ENCODE measurements around the gene ADGRB3. TPM values are rescaled to one million over a fixed set of nuclear protein-coding genes. Genes with fewer than 3 reads are reported as not detected.

Gene ADGRB3
- total and polyA plus RNA-seq, 4 donors, result 0.47 to 24.6 (median 1.9) TPM

- Histone ChIP-seq H3K36me3 (ENCODE audit: control insufficient read depth in 4 of 4, insufficient read depth in 4 of 4, low read length in 4 of 4) (peaks cover 0 to 5% (median 0%) of the 10 kb centered on the region in 4 donors), H3K4me3 (no peak overlapping the region), H3K27ac (ENCODE audit: low read depth in 1 of 2, low read length in 1 of 2) (no peak overlapping the region), H3K27me3 (ENCODE audit: control insufficient read depth in 3 of 3, insufficient read depth in 3 of 3, low read length in 2 of 3) (no peaks in the 10 kb centered on the region), H3K9me3 (ENCODE audit: control insufficient read depth in 4 of 4, insufficient read depth in 3 of 4, low read length in 3 of 4) (no peaks in the 10 kb centered on the region), H3K4me1 (ENCODE audit: control insufficient read depth in 5 of 5, insufficient read depth in 5 of 5, low read length in 5 of 5) (no peaks in the 10 kb centered on the region), H3K9ac (ENCODE audit: insufficient read depth in 1 of 2, low read length in 2 of 2) (no peak overlapping the region)
- 77 to 78% methylated on average over 1 of the region's 1 CpG for whole genome bisulfite sequencing, 2 donors
- DNase-seq (no peak), ATAC-seq (ENCODE audit: insufficient read depth, low FRiP score) (no peak)
- TF ChIP-seq, protein P1, sequence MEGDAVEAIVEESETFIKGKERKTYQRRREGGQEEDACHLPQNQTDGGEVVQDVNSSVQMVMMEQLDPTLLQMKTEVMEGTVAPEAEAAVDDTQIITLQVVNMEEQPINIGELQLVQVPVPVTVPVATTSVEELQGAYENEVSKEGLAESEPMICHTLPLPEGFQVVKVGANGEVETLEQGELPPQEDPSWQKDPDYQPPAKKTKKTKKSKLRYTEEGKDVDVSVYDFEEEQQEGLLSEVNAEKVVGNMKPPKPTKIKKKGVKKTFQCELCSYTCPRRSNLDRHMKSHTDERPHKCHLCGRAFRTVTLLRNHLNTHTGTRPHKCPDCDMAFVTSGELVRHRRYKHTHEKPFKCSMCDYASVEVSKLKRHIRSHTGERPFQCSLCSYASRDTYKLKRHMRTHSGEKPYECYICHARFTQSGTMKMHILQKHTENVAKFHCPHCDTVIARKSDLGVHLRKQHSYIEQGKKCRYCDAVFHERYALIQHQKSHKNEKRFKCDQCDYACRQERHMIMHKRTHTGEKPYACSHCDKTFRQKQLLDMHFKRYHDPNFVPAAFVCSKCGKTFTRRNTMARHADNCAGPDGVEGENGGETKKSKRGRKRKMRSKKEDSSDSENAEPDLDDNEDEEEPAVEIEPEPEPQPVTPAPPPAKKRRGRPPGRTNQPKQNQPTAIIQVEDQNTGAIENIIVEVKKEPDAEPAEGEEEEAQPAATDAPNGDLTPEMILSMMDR (IDR thresholded peaks at IDR 0.05; ENCODE audit: control extremely low read depth, extremely low read depth), result no peak
Observed at GRCh38 chr6:69022993-69023392, 387.9 kb downstream of the ADGRB3 start.

DNA sequence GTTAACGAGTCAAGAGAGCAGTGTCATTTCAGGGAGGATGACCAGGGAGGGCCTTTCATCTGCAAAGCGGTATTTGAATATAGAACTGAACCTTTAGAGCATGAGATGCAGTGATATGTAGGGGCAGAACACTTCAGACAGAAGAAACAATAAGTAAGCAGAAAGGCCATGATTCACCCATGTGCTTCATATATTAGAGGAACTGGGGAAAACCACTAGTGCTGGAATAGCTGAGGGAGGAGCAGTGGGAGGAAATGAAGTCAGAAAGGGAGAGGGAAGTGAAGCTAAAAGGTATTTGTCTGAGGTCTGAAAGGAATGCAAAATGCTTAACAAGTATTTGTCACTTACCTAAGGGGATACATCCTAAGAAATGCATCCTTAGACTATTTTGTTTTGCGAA, 391.2 kb downstream of the ADGRB3 start:
- DNase-seq (no peak), ATAC-seq (ENCODE audit: insufficient read depth, low FRiP score) (no peak)
- H3K4me1 ChIP-seq (ENCODE audit: control insufficient read depth in 5 of 5, insufficient read depth in 5 of 5, low read length in 5 of 5), result no peaks in the 10 kb centered on the region
- H3K27me3 ChIP-seq (ENCODE audit: control insufficient read depth in 3 of 3, insufficient read depth in 3 of 3, low read length in 2 of 3), result no peaks in the 10 kb centered on the region
- H3K9ac ChIP-seq (ENCODE audit: insufficient read depth in 1 of 2, low read length in 2 of 2), result no peak overlapping the region
- H3K27ac ChIP-seq (ENCODE audit: low read depth in 1 of 2, low read length in 1 of 2), result no peak overlapping the region
- no peaks in the 10 kb centered on the region for H3K9me3 ChIP-seq (ENCODE audit: control insufficient read depth in 4 of 4, insufficient read depth in 3 of 4, low read length in 3 of 4)
- peaks cover 0 to 3% (median 0%) of the 10 kb centered on the region in 4 donors for H3K36me3 ChIP-seq (ENCODE audit: control insufficient read depth in 4 of 4, insufficient read depth in 4 of 4, low read length in 4 of 4)
- H3K4me3 ChIP-seq, result no peak overlapping the region
- WGBS, 2 donors, result 89 to 91% methylated on average over 3 of the region's 3 CpGs
- TF ChIP-seq, protein P1 (IDR thresholded peaks at IDR 0.05; ENCODE audit: control extremely low read depth, extremely low read depth), result no peak

- Histone ChIP-seq H3K27me3 (ENCODE audit: control insufficient read depth in 3 of 3, insufficient read depth in 3 of 3, low read length in 2 of 3) (no peaks in the 10 kb centered on the region), H3K4me3 (no peak overlapping the region), H3K9me3 (ENCODE audit: control insufficient read depth in 4 of 4, insufficient read depth in 3 of 4, low read length in 3 of 4) (no peaks in the 10 kb centered on the region), H3K9ac (ENCODE audit: insufficient read depth in 1 of 2, low read length in 2 of 2) (no peak overlapping the region), H3K36me3 (ENCODE audit: control insufficient read depth in 4 of 4, insufficient read depth in 4 of 4, low read length in 4 of 4) (peaks cover 0 to 3% (median 0%) of the 10 kb centered on the region in 4 donors), H3K4me1 (ENCODE audit: control insufficient read depth in 5 of 5, insufficient read depth in 5 of 5, low read length in 5 of 5) (no peaks in the 10 kb centered on the region), H3K27ac (ENCODE audit: low read depth in 1 of 2, low read length in 1 of 2) (no peak overlapping the region)
- ATAC-seq (ENCODE audit: insufficient read depth, low FRiP score), result no peak
- TF ChIP-seq, protein P1 (IDR thresholded peaks at IDR 0.05; ENCODE audit: control extremely low read depth, extremely low read depth), result no peak
- 62 to 75% methylated on average over 3 of the region's 3 CpGs for WGBS, 2 donors
- DNase-seq, result no peak
Observed at GRCh38 chr6:69026715-69027114, 391.6 kb downstream of the ADGRB3 start.

- Histone ChIP-seq H3K4me1 (ENCODE audit: control insufficient read depth in 5 of 5, insufficient read depth in 5 of 5, low read length in 5 of 5) (no peaks in the 10 kb centered on the region), H3K9me3 (ENCODE audit: control insufficient read depth in 4 of 4, insufficient read depth in 3 of 4, low read length in 3 of 4) (no peaks in the 10 kb centered on the region), H3K9ac (ENCODE audit: insufficient read depth in 1 of 2, low read length in 2 of 2) (no peak overlapping the region), H3K27ac (ENCODE audit: low read depth in 1 of 2, low read length in 1 of 2) (no peak overlapping the region), H3K36me3 (ENCODE audit: control insufficient read depth in 4 of 4, insufficient read depth in 4 of 4, low read length in 4 of 4) (peaks cover 0 to 3% (median 0%) of the 10 kb centered on the region in 4 donors), H3K27me3 (ENCODE audit: control insufficient read depth in 3 of 3, insufficient read depth in 3 of 3, low read length in 2 of 3) (no peaks in the 10 kb centered on the region), H3K4me3 (no peak overlapping the region)
- WGBS, 2 donors, result 82 to 83% methylated on average over 1 of the region's 1 CpG
- ATAC-seq (ENCODE audit: insufficient read depth, low FRiP score), result no peak
- TF ChIP-seq, protein P1 (IDR thresholded peaks at IDR 0.05; ENCODE audit: control extremely low read depth, extremely low read depth), result no peak
- DNase-seq, result no peak
Observed at GRCh38 chr6:69027861-69028260, 392.8 kb downstream of the ADGRB3 start.
